B cell (primary cell): ENCODE measurements around the gene PTPN5. TPM values are rescaled to one million over a fixed set of nuclear protein-coding genes. Genes with fewer than 3 reads are reported as not detected.

Experiments
- ATAC-seq: fragments of 200-7000 bp; cut with Tn5 transposase; one replicate; pipeline ENCODE4 v1.10.0; 2021; ENCODE audit warnings: low read depth, mild to moderate bottlenecking, moderate number of reproducible peaks, moderate library complexity
- CTCF ChIA-PET: fragments of 350-600 bp; sonication (Branson Sonifier 250); formaldehyde crosslinking; loops from one replicate; lab custom pipeline; 2021; ENCODE audit warnings: antibody characterized with exemption, inconsistent platforms; lab: Charles Lee
- POLR2A ChIA-PET: fragments of 350-600 bp; sonication (Branson Sonifier 250); formaldehyde crosslinking; loops from one replicate; lab custom pipeline; 2021; ENCODE audit warnings: antibody characterized with exemption; lab: Charles Lee
- DNase-seq: peaks from one replicate; pipeline ENCODE4 v3.0.0; 2013
- H2AFZ ChIP-seq: 2 replicates; pipeline ENCODE4 v1.6.1; 2012; ENCODE audit warnings: mild to moderate bottlenecking, low read depth, low read length; ENCODE audit not compliant: insufficient read depth, poor library complexity, severe bottlenecking
- H3K27ac ChIP-seq, 2 donors: 1 replicate in 1 of 2; 2 replicates in 1 of 2; pipeline ENCODE4 v1.5.1; 2012 to 2013; ENCODE audit warnings: low read length in 2 of 2, mild to moderate bottlenecking in 2 of 2, moderate library complexity in 1 of 2
- H3K27me3 ChIP-seq, 4 experiments: fragments of 200-600 bp in 1 of 4; sonication (generic) in 1 of 4; replicated peaks in 1 of 4; 1 replicate in 2 of 4; 2 replicates in 2 of 4; pipeline versions ENCODE4 v1.6.1 to v1.7.0; 2013 to 2016; ENCODE audit warnings: low read length in 3 of 4, mild to moderate bottlenecking in 2 of 4, mixed read lengths in 1 of 4, moderate library complexity in 1 of 4; ENCODE audit not compliant: insufficient read depth in 4 of 4, control insufficient read depth in 3 of 4; ENCODE audit errors: control extremely low read depth in 1 of 4
- H3K36me3 ChIP-seq, 2 experiments: replicated peaks in 1 of 2; 1 replicate in 1 of 2; 2 replicates in 1 of 2; pipeline versions ENCODE4 v1.6.1 to v1.7.1; 2013; ENCODE audit warnings: low read length in 1 of 2; ENCODE audit not compliant: insufficient read depth in 2 of 2, control insufficient read depth in 1 of 2; ENCODE audit errors: control extremely low read depth in 1 of 2, extremely low read depth in 1 of 2
- H3K4me1 ChIP-seq, 2 donors: fragments of 200-600 bp in 1 of 2; sonication (generic) in 1 of 2; 1 replicate in 1 of 2; 2 replicates in 1 of 2; pipeline versions ENCODE4 v1.5.1 to v1.6.1; 2013 to 2017; ENCODE audit warnings: low read length in 2 of 2; ENCODE audit not compliant: control insufficient read depth in 2 of 2, insufficient read depth in 2 of 2
- H3K4me2 ChIP-seq: replicated peaks from 2 replicates; pipeline ENCODE3; 2012; ENCODE audit warnings: mild to moderate bottlenecking, low read depth, low read length; ENCODE audit not compliant: poor library complexity, severe bottlenecking
- H3K4me3 ChIP-seq, 5 experiments: fragments of 200-600 bp in 1 of 5; sonication (generic) in 1 of 5; 1 replicate in 3 of 5; 2 replicates in 2 of 5; pipeline versions ENCODE4 v1.5.1 to v1.7.0; 2011 to 2016; ENCODE audit warnings: low read length in 4 of 5, mild to moderate bottlenecking in 4 of 5, low read depth in 2 of 5, control low read depth in 1 of 5, moderate library complexity in 1 of 5; ENCODE audit not compliant: insufficient read depth in 1 of 5; ENCODE audit errors: control extremely low read depth in 1 of 5, extremely low read depth in 1 of 5
- H3K79me2 ChIP-seq: fragments of 200-600 bp; sonication (generic); one replicate; pipeline ENCODE4 v1.6.0; 2016; ENCODE audit warnings: low read length; ENCODE audit not compliant: control insufficient read depth, insufficient read depth
- H3K9ac ChIP-seq: fragments of 200-600 bp; sonication (generic); 2 replicates; pipeline ENCODE4 v1.6.1; 2017; ENCODE audit warnings: mild to moderate bottlenecking, low read length, moderate library complexity
- H3K9me3 ChIP-seq, 3 donors: one replicate each; pipeline versions ENCODE4 v1.6.1 to v1.7.1; 2013; ENCODE audit warnings: low read length in 2 of 3; ENCODE audit not compliant: control insufficient read depth in 2 of 3, insufficient read depth in 1 of 3; ENCODE audit errors: control extremely low read depth in 1 of 3
- H4K20me1 ChIP-seq: 2 replicates; pipeline ENCODE4 v1.6.0; 2012; ENCODE audit warnings: mild to moderate bottlenecking, low read length; ENCODE audit not compliant: insufficient read depth, control insufficient read depth, poor library complexity, severe bottlenecking
- H3K27ac Mint-ChIP-seq: one replicate; pipeline ENCODE4 v1.8.0; 2021; ENCODE audit warnings: mixed read lengths
- H3K27me3 Mint-ChIP-seq: one replicate; pipeline ENCODE4 v1.8.0; 2021; ENCODE audit warnings: mixed read lengths
- H3K4me1 Mint-ChIP-seq: one replicate; pipeline ENCODE4 v1.8.0; 2021; ENCODE audit warnings: mixed read lengths
- H3K4me3 Mint-ChIP-seq: one replicate; pipeline ENCODE4 v1.8.0; 2021; ENCODE audit warnings: mixed read lengths
- H3K9me3 Mint-ChIP-seq: one replicate; pipeline ENCODE4 v1.8.0; 2022; ENCODE audit warnings: mixed read lengths; ENCODE audit not compliant: insufficient read depth
- CTCF ChIP-seq: fragments of 200-600 bp; IDR thresholded peaks from one replicate; pipeline ENCODE4 v1.8.0; 2022; ENCODE audit warnings: antibody characterized with exemption, mild to moderate bottlenecking
- EZH2 ChIP-seq: IDR thresholded peaks from 2 replicates; pipeline ENCODE4 v1.6.1; 2012; ENCODE audit warnings: borderline replicate concordance, low read depth, mild to moderate bottlenecking, moderate library complexity, low read length; ENCODE audit not compliant: insufficient read depth, poor library complexity, severe bottlenecking
- WGBS: methylation state at CpG from one replicate; pipeline ENCODE4 v1.1.5; 2013; ENCODE audit warnings: missing lambda C conversion rate; ENCODE audit not compliant: insufficient coverage; 5-methylcytosine and 5-hydroxymethylcytosine counted together
- intact Hi-C: fragments of 100-400 bp; cut with micrococcal nuclease; formaldehyde crosslinking; loops from one replicate; pipeline ENCODE4 v1.10.0; 2022
- polyA plus RNA-seq: library from polyadenylated mRNA; depleted of rRNA; stranded (reverse); fragments of >200 nt; gene quantifications from 2 replicates; pipeline ENCODE4 v1.2.3, GENCODE V29; 2012
- total RNA-seq, 2 donors: library from RNA; stranded (reverse); fragments of 120-200 nt in 1 of 2; gene quantifications; 1 replicate in 1 of 2; 2 replicates in 1 of 2; pipeline versions ENCODE4 v1.2.3 to v1.2.4, GENCODE V29; 2013 to 2022

The PTPN5 gene
- total and polyA plus RNA-seq, 2 donors (not counting 1 experiment from before 2014, with no cell fraction given), result not detected

GRCh38 chr11:18698341-18699268, 93.0 kb downstream of the PTPN5 start, which contains the start of gene TMEM86A:
Gene TMEM86A, plus strand, starts transcription at chr11:18698779. Its CDS starts 108 bp downstream, at chr11:18698887.
- H2AFZ ChIP-seq, result peak within 1 kb of the TSS; percentile 82
- H3K9me3 ChIP-seq, result no peaks in the 10 kb centered on the region
- peaks cover 0 to 17% (median 0%) of the 10 kb centered on the region in 4 experiments for H3K27me3 ChIP-seq
- H3K79me2 ChIP-seq, result no peaks in the 10 kb centered on the region
- peak within 1 kb of the TSS; percentile 73 for H3K9ac ChIP-seq
- Mint-ChIP-seq H3K4me3 (peak within 1 kb of the TSS; percentile 90), H3K4me1 (peaks cover 18% of the 10 kb centered on the region), H3K9me3 (no peaks in the 10 kb centered on the region), H3K27ac (peak within 1 kb of the TSS; percentile 48), H3K27me3 (peaks cover 16% of the 10 kb centered on the region)
- peak; percentile 99 for ATAC-seq
- peak within 1 kb of the TSS in 1 of 2 donors; percentile 32 for H3K27ac ChIP-seq
- TF ChIP-seq CTCF (no peak), EZH2 (no peak)
- H3K36me3 ChIP-seq, result no peaks in the 10 kb centered on the region
- ChIA-PET CTCF (interaction anchor here (0.5 to 1.8 kb wide), 4 partner anchors 20 to 33 kb away, joined by 3 to 7 read pairs (median 6); no protein-coding TSS in a partner anchor), POLR2A (no interaction called here)
- peak; percentile 89 for DNase-seq
- WGBS, result under 1% methylated on average over 94 of the region's 98 CpGs
- no peaks in the 10 kb centered on the region for H4K20me1 ChIP-seq
- intact Hi-C loops, result loop anchor here (1.0 to 5.0 kb wide), 8 partner anchors 23 to 686 kb away; partner anchors contain the start of genes E2F8, LDHA, SERGEF and SPTY2D1
- peak within 1 kb of the TSS; percentile 96 for H3K4me2 ChIP-seq
- H3K4me3 ChIP-seq, result peak within 1 kb of the TSS; percentile 37 to 71 (median 60)
- peaks cover 13 to 17% of the 10 kb centered on the region in 2 donors for H3K4me1 ChIP-seq
